Cardiac muscle cell (in vitro differentiated cells and primary cell): ENCODE measurements around the gene TAF8. TPM values are rescaled to one million over a fixed set of nuclear protein-coding genes. Genes with fewer than 3 reads are reported as not detected.
A peak's percentile ranks its signal among the peaks of the same experiment; 100 is the strongest.
"Not testable (repeated sequence)": the region's sequence is repeated elsewhere in the genome, so short reads cannot be mapped to it uniquely, and the experiment has no call there.

Experiments
- DNase-seq, 2 donors: peaks; one replicate each; pipeline versions ENCODE4 v3.0.0 to v3.0.0-alpha.2; 2010 to 2017; ENCODE audit warnings: low read depth in 1 of 2, low spot score in 1 of 2
- H3K27ac ChIP-seq: fragments of 200-600 bp; sonication (generic); 2 replicates; pipeline ENCODE4 v1.5.1; 2016
- H3K27me3 ChIP-seq: fragments of 200-600 bp; sonication (generic); 2 replicates; pipeline ENCODE4 v1.6.0; 2016; ENCODE audit warnings: control low read depth
- H3K36me3 ChIP-seq: fragments of 200-600 bp; sonication (generic); 2 replicates; pipeline ENCODE4 v1.5.1; 2016; ENCODE audit warnings: control low read depth
- H3K4me1 ChIP-seq: fragments of 200-600 bp; sonication (generic); 2 replicates; pipeline ENCODE4 v1.8.1; 2017; ENCODE audit warnings: low read depth, mild to moderate bottlenecking, mixed run types
- H3K4me3 ChIP-seq: fragments of 200-600 bp; sonication (generic); 2 replicates; pipeline ENCODE4 v1.5.1; 2016; ENCODE audit warnings: mild to moderate bottlenecking
- H3K9me3 ChIP-seq: fragments of 200-600 bp; sonication (generic); 2 replicates; pipeline ENCODE4 v1.5.1; 2017; ENCODE audit warnings: low read depth, mild to moderate bottlenecking, control low read depth
- CTCF ChIP-seq: IDR thresholded peaks from 2 replicates; pipeline ENCODE4 v1.5.1; 2012; ENCODE audit warnings: low read depth, mild to moderate bottlenecking, low read length
- polyA plus RNA-seq: library from polyadenylated mRNA; unstranded; fragments of >200 nt; fragmentation: Nextera tagmentation; extraction: Ambion mirVana; gene quantifications from 2 replicates; pipeline ENCODE4 v1.2.1, GENCODE V29; 2016
- total RNA-seq: library from RNA; depleted of rRNA; stranded (reverse); fragments of >200 nt; gene quantifications from 2 replicates; pipeline ENCODE4 v1.2.3, GENCODE V29; 2016

Gene TAF8
- total and polyA plus RNA-seq, 2 experiments from 2014 or later, result 18.3 to 31.6 TPM

GRCh38 chr6:42032366-42032765, 18.0 kb upstream of the TAF8 start:
- TF ChIP-seq CTCF, result no peak
- H3K27ac ChIP-seq, result no peak overlapping the region
- no peaks in the 10 kb centered on the region for H3K36me3 ChIP-seq
- H3K4me1 ChIP-seq, result peaks cover 11% of the 10 kb centered on the region
- no peak overlapping the region for H3K4me3 ChIP-seq
- DNase-seq, result no peak
- H3K27me3 ChIP-seq, result no peaks in the 10 kb centered on the region
- H3K9me3 ChIP-seq, result no peaks in the 10 kb centered on the region

- H3K4me1 ChIP-seq, H3K27me3 ChIP-seq, H3K36me3 ChIP-seq, H3K9me3 ChIP-seq, H3K4me3 ChIP-seq, H3K27ac ChIP-seq, DNase-seq: not testable (repeated sequence)
These were observed 12.7 kb upstream of the TAF8 start for GRCh38 chr6:42037669-42038068.

- TF ChIP-seq CTCF, result no peak
- no peaks in the 10 kb centered on the region for H3K9me3 ChIP-seq
- H3K27me3 ChIP-seq, result no peaks in the 10 kb centered on the region
- H3K27ac ChIP-seq, result no peak overlapping the region
- H3K36me3 ChIP-seq, result no peaks in the 10 kb centered on the region
- no peak for DNase-seq
- H3K4me3 ChIP-seq, result no peak overlapping the region
- no peaks in the 10 kb centered on the region for H3K4me1 ChIP-seq
These were observed 12.2 kb upstream of the TAF8 start for GRCh38 chr6:42038163-42038562.

- Histone ChIP-seq H3K4me3 (no peak overlapping the region), H3K27me3 (no peaks in the 10 kb centered on the region), H3K27ac (no peak overlapping the region), H3K36me3 (no peaks in the 10 kb centered on the region), H3K4me1 (no peaks in the 10 kb centered on the region), H3K9me3 (no peaks in the 10 kb centered on the region)
- DNase-seq, result no peak
- no peak for TF ChIP-seq CTCF
These were observed 11.4 kb upstream of the TAF8 start for GRCh38 chr6:42038811-42039408.

GRCh38 chr6:42040856-42041480, 9.4 kb upstream of the TAF8 start:
- Histone ChIP-seq H3K4me1 (peaks cover 10% of the 10 kb centered on the region), H3K4me3 (no peak overlapping the region), H3K9me3 (no peaks in the 10 kb centered on the region), H3K27me3 (no peaks in the 10 kb centered on the region), H3K36me3 (no peaks in the 10 kb centered on the region), H3K27ac (no peak overlapping the region)
- no peak for TF ChIP-seq CTCF
- no peak for DNase-seq

GRCh38 chr6:42041481-42042053, 8.8 kb upstream of the TAF8 start:
- no peak for TF ChIP-seq CTCF
- H3K27ac ChIP-seq, result no peak overlapping the region
- peak in 1 of 2 donors; percentile 62 for DNase-seq
- peaks cover 13% of the 10 kb centered on the region for H3K4me1 ChIP-seq
- no peaks in the 10 kb centered on the region for H3K9me3 ChIP-seq
- no peak overlapping the region for H3K4me3 ChIP-seq
- H3K36me3 ChIP-seq, result no peaks in the 10 kb centered on the region
- peaks cover 5% of the 10 kb centered on the region for H3K27me3 ChIP-seq
